ENCODE measurements around the gene IL10RA.
"Not testable (repeated sequence)": the region's sequence is repeated elsewhere in the genome, so short reads cannot be mapped to it uniquely, and the experiment has no call there.

Gene IL10RA

DNA sequence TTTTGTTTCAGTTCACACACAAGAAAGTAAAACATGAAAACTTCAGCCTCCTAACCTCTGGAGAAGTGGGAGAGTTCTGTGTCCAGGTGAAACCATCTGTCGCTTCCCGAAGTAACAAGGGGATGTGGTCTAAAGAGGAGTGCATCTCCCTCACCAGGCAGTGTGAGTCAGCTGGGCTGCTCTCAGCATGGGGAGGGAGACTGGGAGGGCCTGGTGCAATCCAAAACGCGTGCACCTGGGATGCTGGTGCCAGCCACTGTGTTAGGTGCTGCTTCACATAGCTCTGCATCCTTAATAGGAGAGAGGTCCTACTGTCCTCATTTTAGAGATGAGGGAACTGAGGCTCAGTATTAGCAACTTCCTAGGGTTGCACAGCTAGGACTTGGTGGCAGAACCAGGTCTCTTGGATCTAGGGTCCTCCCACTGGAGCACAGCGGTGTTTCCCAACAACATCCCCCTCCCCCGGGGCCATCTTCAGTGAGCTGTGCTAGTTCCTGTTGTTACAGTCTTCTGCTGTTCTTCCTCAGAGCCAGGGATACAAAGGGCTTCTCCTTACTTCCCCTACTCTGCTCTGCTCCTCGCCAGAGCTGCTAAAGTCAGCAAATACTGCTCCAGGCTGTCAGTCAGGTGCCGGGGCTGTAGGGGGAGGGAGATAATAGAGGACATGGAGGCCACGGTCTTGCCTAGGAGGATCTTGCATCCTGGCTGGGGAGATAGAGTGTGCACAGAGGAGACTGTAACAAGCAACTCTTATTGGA is 8.0 kb downstream of the IL10RA start:
- DNase-seq = no peak

DNA sequence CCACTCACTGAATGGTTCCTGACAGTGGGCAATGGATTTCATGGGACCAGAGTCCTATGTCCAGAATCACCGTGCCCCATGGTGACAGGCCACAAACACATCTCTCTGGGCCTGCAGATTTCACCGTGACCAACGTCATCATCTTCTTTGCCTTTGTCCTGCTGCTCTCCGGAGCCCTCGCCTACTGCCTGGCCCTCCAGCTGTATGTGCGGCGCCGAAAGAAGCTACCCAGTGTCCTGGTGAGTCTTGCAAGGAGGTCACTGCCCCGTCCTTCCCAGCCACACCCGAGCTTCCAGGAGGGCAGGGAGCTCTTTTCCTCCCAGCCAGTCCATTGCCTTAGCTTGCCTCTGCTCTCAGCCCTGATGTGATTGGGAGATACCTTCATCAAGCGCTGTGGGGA is 9.3 kb downstream of the IL10RA start:
- DNase-seq = no peak

DNA sequence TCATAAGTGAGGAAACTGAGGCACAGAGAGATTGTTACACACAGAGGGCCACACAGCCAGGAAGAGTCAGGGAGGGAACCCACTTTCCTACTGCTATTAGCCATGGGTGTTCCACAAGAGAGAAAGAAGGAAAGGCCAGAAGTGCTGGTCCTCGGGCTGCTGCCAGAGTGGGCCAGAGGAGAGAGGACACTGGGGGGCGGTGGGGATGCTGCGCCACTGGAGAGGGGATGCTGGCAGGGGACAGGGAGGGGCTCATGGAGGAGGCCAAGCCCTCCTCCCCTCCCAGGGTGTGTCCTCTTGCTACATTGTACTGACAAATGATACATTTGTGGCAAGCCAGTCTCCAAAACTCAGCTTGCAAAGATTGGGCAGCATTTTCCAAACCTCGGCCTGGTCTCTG is 9.9 kb downstream of the IL10RA start:
- DNase-seq = no peak

DNA sequence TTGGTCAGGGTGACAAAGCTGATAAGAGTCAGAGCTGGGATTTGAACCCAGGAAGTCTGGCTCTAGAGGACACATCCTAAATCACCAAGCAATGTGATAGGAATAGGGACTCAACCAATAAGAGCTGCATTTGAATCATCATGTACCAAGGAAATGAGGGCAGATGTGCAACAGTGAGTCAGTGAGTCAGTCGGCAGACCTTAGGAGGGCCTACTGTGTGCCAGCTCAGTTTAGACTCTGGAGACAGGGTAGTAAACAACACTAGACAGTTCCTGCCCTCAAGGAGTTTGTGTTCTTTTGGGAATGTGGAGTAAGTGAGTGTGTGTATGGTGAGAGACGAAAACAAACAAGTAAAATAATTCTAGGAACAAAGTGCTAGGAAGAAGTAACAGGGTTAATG is 11.2 kb downstream of the IL10RA start:
- DNase-seq = no peak

DNA sequence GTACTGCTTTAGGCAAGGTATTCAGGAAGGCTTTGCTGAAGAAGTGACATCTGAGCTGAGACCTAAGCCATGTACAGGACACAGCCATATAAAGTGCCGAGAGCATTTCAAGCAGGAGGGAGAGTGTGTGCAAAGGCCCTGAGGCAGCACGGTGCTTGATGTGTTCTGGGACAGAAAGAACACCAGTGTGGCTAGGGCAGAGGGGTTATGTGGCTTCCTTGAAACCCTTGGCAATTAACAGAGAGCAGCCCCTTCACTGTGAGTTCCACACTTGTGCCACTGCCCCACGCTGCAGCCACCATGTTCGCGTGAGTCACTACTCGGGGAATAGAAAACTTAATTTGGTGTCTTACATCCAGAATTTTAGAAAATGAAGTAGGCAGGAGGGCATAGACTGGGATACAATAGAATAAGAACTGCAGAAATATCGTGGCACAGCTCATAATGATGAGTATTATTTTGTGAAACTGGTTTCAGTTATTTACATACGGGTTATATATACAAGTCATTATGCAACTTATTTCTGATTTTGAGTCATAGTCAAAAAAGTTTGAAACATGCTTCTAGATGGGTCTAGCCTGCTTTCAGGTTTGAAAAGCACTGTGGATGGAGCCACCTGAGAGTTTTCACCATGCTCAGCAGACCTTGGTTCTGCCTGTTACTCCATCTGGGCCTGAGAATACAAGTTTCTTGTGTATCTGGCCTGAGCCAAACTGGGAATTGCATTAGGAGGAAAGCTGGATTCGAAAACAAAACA is 11.8 kb downstream of the IL10RA start:
- no peak for DNase-seq

DNA sequence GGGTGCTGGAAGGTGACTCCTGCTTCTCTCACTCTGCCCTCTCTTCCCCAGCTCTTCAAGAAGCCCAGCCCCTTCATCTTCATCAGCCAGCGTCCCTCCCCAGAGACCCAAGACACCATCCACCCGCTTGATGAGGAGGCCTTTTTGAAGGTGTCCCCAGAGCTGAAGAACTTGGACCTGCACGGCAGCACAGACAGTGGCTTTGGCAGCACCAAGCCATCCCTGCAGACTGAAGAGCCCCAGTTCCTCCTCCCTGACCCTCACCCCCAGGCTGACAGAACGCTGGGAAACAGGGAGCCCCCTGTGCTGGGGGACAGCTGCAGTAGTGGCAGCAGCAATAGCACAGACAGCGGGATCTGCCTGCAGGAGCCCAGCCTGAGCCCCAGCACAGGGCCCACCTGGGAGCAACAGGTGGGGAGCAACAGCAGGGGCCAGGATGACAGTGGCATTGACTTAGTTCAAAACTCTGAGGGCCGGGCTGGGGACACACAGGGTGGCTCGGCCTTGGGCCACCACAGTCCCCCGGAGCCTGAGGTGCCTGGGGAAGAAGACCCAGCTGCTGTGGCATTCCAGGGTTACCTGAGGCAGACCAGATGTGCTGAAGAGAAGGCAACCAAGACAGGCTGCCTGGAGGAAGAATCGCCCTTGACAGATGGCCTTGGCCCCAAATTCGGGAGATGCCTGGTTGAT is 12.6 kb downstream of the IL10RA start:
- DNase-seq = no peak

DNA sequence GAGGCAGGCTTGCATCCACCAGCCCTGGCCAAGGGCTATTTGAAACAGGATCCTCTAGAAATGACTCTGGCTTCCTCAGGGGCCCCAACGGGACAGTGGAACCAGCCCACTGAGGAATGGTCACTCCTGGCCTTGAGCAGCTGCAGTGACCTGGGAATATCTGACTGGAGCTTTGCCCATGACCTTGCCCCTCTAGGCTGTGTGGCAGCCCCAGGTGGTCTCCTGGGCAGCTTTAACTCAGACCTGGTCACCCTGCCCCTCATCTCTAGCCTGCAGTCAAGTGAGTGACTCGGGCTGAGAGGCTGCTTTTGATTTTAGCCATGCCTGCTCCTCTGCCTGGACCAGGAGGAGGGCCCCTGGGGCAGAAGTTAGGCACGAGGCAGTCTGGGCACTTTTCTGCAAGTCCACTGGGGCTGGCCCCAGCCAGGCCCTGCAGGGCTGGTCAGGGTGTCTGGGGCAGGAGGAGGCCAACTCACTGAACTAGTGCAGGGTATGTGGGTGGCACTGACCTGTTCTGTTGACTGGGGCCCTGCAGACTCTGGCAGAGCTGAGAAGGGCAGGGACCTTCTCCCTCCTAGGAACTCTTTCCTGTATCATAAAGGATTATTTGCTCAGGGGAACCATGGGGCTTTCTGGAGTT is 13.3 kb downstream of the IL10RA start:
- no peak for DNase-seq

DNA sequence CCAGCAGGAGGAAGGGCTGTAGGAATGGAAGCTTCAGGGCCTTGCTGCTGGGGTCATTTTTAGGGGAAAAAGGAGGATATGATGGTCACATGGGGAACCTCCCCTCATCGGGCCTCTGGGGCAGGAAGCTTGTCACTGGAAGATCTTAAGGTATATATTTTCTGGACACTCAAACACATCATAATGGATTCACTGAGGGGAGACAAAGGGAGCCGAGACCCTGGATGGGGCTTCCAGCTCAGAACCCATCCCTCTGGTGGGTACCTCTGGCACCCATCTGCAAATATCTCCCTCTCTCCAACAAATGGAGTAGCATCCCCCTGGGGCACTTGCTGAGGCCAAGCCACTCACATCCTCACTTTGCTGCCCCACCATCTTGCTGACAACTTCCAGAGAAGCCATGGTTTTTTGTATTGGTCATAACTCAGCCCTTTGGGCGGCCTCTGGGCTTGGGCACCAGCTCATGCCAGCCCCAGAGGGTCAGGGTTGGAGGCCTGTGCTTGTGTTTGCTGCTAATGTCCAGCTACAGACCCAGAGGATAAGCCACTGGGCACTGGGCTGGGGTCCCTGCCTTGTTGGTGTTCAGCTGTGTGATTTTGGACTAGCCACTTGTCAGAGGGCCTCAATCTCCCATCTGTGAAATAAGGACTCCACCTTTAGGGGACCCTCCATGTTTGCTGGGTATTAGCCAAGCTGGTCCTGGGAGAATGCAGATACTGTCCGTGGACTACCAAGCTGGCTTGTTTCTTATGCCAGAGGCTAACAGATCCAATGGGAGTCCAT is 14.1 kb downstream of the IL10RA start:
- DNase-seq = no peak

DNA sequence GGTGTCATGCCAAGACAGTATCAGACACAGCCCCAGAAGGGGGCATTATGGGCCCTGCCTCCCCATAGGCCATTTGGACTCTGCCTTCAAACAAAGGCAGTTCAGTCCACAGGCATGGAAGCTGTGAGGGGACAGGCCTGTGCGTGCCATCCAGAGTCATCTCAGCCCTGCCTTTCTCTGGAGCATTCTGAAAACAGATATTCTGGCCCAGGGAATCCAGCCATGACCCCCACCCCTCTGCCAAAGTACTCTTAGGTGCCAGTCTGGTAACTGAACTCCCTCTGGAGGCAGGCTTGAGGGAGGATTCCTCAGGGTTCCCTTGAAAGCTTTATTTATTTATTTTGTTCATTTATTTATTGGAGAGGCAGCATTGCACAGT is 14.6 kb downstream of the IL10RA start:
- no peak for DNase-seq

DNA sequence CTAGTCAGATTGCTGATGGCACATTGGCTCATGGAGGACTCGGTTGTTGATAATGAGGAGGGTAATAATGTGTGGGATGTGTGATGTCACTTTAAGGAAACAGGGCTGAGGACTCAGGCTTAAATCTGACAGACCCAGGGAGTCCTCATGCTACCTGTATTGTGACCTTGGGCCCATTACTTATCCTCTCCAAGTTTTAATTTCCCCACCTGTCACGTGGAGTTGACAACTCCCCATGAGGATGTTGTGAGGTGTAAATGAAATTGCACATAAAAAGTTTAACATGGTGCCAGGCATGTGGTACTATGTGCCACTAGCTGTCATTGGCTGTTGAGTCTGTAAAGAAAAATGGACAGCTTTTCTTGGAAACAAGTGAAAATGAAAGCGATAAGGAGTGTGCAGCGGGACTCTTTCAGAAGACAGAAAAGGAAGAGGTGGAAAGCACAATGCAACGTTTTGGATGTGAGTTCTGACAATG is 15.3 kb downstream of the IL10RA start:
- no peak for DNase-seq

DNA sequence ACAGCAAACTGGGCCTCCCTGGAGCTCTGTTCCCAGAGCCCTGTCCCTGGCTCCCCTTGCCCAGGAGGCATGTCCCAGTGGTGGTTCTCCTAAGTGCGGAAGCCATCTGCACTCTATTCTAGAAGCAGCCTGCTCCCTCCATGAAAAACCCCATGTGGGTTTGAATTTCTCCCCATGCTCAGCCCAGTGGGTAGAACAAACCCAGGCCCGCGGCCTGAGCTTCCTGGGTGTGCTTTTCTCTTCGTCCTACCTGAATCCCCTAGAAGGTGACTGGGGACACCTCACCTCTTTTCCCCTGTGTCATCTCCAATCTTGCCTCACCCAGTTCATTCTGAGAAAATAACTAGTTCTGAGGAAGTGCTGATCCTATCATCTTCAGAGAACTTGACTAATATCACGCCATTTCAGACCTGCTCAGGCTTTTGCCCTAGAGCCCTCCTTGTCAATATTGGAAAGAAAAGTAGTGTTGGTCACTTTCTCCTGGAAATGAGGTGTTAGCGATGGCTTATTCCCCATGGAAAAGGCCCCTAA is 15.9 kb downstream of the IL10RA start:
- DNase-seq = no peak

DNA sequence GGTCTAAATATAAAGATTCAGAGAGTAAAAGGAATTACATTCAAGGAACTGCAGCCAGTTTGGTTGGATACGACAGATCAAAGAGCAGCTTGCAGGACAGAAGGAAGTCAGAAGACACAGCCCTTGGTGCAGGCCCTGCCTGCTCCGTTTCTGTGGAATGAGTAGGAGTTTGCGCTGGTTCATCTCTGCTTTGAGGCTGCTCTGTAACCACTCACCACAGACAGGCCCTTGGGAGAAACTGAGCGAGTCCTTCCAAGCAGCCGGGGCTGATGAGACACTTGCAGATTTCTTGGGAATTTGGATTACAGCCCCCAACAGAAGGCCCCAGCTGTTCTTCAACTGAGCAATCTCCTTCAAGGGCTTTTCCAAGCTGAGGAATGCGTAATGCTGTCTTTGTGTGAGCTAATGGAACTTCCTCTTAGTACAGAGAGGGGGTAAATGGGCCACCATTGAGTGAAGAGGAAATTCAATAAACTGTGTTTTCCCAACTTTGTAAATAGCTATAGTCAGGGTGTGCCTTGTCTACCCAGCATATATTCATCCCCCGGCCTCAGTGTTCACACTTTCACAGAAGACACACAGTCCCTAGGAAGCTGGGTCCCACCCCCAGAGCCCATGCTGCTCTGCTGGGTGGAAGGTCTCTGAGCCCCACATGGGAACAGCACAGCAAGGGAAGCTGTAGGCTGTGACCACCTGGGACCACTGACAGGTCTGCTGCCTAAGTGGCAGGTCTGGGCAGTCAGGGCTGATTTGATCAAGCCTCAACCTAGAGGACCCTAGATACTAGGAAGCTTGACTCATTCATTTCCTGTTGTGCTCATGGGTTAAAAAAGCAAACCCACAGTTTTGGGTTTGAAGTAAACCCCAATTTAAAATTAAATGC is 16.6 kb downstream of the IL10RA start:
- DNase-seq = no peak

DNA sequence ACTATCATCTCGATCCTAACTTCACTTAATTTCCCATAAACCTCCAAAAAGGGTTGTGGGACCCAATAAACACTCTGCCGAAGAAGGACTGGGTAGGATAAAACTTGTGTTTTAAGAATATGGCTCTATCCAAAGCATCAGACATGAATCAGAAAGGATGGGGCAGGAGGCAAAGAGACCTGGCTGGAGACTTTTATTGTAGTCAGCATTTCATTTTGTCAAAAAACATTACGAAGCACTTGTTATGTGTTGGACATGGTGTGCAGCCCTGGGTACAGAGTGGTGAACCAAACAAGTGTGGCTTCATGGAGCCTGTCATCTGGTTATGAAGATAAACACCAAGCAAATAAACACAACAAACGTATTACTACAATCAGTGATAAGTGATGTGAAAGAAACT is 17.3 kb downstream of the IL10RA start:
- DNase-seq = no peak

DNA sequence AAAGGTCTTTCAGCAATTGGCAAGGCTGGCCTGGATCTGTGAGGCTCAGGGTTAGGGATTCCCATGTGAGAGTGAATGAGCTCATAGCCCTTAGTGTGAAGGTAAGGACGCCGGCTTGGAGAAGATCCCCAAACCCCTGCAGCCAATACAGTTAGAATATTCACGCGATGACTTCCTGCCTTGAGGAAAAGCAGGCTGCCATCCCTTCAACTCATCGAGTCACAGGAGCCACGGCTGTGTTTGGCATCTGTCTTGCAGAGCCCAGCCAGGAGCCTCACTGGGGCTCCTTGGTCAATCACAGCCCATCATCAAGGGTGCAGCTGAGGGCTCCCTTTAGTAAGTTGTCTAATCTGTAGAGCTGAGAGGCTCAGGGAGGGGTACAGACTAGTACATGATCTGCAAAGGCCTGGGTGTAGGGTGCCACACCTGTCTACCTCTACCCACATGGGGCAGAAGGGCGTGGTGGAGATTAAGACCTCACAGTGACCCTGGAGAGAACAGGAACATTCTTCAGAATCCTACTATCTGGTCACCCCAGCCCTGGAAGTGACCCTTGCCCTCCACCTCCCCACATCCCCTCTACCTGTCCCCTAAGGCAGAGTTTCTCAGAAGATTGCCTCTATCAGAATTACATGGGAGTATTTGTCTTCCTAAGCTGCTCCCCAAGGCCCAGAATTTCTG is 18.5 kb downstream of the IL10RA start:
- no peak for DNase-seq

DNA sequence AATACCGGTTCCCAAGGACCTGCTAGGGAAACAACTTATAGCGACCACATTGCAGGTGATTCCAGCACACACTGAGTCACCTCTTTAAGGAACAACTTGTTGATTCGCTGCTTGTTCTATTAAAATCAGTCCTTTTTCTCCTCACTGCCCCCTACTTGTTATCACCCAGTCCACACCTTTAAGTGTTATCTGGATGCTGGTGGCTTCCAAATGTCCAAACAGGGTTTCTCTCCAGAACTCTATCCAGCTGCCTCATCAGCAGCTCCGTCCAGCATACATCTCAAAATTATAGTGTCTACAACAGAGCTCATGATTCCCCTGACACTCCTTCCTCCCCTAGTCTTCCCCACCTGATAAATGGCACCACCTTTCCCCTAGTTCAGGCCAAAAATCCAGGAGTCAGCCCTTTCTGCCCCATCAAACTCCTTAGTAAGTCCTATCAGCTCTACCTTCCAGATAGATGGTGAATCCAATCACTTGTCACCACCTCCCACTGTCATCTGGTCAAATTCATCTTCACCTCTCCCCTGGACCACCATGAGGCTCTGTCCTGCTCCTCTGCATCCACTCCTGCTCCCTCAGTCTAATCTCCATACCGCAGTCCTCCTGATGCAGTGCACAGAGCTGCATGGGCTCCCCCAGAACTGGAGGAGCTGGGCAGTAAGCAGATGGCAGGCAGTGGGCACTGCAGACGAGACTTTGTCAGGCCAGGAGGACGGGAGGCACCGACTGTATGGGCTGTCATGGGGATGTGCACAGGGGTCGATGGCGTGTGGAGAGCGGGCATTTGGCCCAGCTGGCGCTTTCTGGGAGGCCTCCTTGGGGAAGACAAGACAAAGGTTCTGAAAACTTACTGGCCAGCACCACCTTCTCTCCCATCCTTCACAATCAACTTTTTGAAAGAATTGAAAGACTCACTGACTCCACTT is 19.3 kb downstream of the IL10RA start:
- no peak for DNase-seq

DNA sequence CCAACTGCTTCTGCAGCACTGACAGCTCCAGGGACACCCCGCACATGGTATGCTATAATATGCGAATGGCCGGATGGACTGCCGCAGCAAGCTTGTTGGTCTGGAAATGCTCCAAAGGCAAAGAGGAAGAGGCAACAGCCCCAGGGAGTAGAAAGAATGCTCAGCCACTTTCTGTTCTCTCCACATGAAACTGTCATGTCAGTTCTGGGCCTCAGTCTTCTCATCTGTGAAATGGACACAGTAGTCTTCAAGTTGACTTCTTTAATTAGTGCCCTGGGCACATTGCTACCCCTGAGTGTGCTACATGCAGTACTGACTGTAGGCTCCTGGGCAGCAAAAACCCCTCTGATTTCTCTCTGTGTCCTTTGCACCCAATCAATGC is 19.9 kb downstream of the IL10RA start:
- DNase-seq = no peak

DNA sequence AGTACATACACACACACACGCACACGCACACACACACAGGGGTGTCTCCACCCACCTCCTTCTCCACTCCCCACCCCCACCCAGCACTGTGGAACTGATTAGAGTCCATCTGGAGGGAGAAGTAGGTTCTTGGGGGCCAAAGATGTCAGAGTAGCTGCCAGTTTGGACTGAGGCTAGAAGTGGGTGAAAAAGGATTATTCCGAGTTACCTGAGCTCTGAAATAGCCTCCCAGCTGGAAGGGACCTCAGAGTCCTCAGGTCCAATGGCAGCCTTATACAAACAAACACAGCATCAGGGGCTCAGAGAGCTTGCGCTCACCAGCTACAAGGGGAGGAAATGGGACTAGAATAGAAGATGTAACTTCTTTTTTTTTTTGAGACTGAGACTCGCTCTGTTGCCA is 20.8 kb downstream of the IL10RA start:
- DNase-seq = no peak

DNA sequence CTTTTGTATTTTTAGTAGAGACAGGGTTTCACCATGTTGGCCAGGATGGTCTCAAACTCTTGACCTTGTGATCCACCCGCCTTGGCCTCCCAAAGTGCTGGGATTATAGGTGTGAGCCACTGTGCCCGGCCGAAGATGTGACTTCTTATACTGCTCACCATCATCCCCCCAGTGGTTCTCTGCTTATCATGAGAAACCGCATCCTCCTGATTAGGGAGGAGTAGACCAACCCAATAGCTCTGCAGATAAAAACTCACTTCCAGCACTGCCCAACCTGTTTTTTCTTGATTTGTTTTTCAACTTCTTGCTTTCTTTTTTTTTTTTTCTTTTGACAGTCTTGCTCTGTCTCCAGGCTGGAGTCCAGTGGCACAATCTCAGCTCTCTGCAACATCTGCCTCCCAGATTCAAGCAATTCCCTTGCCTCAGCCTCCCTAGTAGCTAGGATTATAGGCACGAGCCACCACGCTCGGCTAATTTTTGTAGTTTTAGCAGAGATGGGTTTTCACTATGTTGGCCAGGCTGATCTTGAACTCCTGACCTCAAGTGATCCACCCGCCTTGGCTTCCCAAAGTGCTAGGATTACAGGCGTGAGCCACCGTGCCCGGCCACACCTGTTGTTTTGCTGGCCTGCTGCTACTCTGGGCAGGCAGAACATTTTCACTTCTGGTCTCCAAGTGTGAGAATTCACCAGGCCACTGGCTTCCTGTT is 21.5 kb downstream of the IL10RA start:
- DNase-seq = not testable (repeated sequence)

All from HCEC 1CT (cell line).